ENCODE measurements around the gene TFPI. TPM values are rescaled to one million over a fixed set of nuclear protein-coding genes. Genes with fewer than 3 reads are reported as not detected.

Gene TFPI
- total and polyA plus RNA-seq, 2 experiments from 2014 or later: 79.9 to 122 TPM

DNA sequence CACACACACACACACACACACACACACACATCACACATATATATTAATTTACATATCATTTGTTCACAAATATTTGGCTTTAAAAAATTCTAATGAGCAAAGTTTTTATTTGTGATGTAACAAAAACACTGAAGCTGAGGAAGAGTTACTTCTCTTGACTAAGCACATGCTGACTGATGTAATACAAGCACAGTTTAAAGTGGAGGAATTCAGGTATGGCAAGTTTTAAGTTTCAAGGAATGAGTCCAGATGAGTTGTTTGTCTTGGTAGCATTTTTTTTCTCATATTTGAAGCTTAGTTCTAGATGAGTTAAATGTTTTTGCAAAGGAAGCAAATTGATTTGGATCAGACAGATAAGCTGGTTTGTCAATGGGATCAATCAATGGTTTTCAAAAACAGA is 86.0 kb downstream of the TFPI start:
- Histone ChIP-seq H3K9me3 (ENCODE audit: low read depth) (no peaks in the 10 kb centered on the region), H3K36me3 (replicated peaks; ENCODE audit: insufficient read depth, low read depth) (no peaks in the 10 kb centered on the region), H2AFZ (no peak overlapping the region), H3K4me2 (no peak overlapping the region), H3K27ac (no peak overlapping the region), H3K4me3 (no peak overlapping the region), H3K9me2 (replicated peaks; ENCODE audit: insufficient read depth) (no peaks in the 10 kb centered on the region), H4K20me1 (ENCODE audit: insufficient read depth, poor library complexity, severe bottlenecking) (no peaks in the 10 kb centered on the region), H3K4me1 (ENCODE audit: insufficient read depth) (no peaks in the 10 kb centered on the region), H3K79me2 (no peaks in the 10 kb centered on the region), H3K27me3 (no peaks in the 10 kb centered on the region)
- no peak for DNase-seq (ENCODE audit: low spot score)
- TF ChIP-seq, protein P1, sequence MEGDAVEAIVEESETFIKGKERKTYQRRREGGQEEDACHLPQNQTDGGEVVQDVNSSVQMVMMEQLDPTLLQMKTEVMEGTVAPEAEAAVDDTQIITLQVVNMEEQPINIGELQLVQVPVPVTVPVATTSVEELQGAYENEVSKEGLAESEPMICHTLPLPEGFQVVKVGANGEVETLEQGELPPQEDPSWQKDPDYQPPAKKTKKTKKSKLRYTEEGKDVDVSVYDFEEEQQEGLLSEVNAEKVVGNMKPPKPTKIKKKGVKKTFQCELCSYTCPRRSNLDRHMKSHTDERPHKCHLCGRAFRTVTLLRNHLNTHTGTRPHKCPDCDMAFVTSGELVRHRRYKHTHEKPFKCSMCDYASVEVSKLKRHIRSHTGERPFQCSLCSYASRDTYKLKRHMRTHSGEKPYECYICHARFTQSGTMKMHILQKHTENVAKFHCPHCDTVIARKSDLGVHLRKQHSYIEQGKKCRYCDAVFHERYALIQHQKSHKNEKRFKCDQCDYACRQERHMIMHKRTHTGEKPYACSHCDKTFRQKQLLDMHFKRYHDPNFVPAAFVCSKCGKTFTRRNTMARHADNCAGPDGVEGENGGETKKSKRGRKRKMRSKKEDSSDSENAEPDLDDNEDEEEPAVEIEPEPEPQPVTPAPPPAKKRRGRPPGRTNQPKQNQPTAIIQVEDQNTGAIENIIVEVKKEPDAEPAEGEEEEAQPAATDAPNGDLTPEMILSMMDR (IDR thresholded peaks at IDR 0.05; ENCODE audit: poor library complexity): no peak
- no peak for TF ChIP-seq EZH2 (IDR thresholded peaks at IDR 0.05; ENCODE audit: borderline replicate concordance)
- no peak for TF ChIP-seq EZH2phosphoT487 (IDR thresholded peaks at IDR 0.05; ENCODE audit: low read depth, severe bottlenecking, unreplicated experiment)

DNA sequence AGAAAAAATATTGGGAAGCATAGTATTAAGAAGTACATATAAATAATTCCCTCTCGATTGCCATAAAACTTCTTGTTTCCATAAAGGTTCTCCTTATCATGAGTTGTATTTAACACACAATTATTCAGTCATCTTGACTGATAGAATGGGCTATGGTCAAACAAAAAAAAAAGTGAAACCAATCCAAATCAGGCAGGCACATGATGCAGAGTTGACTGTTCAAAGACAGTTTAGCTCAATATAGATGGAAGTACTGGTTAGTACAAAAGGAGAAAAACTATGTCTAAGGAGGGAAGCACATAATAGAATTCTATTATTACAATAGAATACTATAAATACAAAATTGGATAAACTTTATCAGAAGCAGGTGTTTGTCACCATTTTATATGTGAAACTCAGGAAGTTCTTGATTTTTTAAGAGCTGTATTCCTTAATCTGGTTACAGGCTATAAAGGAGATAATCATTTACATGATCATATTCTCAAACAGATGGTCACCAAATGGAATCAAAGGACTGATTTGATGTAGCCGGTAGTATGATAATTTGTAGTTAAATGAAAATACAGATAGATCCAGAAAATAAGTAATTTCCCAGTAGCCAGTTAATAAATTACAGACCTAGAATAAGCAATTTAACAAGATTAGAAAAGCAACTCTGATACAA is 88.0 kb downstream of the TFPI start:
- no peaks in the 10 kb centered on the region for H4K20me1 ChIP-seq (ENCODE audit: insufficient read depth, poor library complexity, severe bottlenecking)
- no peaks in the 10 kb centered on the region for H3K9me3 ChIP-seq (ENCODE audit: low read depth)
- no peak overlapping the region for H3K27ac ChIP-seq
- 68% methylated on average over 2 of the region's 2 CpGs for whole genome bisulfite sequencing (ENCODE audit: low lambda C conversion rate, missing lambda C conversion rate)
- H3K36me3 ChIP-seq (replicated peaks; ENCODE audit: insufficient read depth, low read depth): no peaks in the 10 kb centered on the region
- H3K9me2 ChIP-seq (replicated peaks; ENCODE audit: insufficient read depth): no peaks in the 10 kb centered on the region
- no peaks in the 10 kb centered on the region for H3K4me1 ChIP-seq (ENCODE audit: insufficient read depth)
- TF ChIP-seq EZH2phosphoT487 (IDR thresholded peaks at IDR 0.05; ENCODE audit: low read depth, severe bottlenecking, unreplicated experiment): no peak
- no peak for TF ChIP-seq EZH2 (IDR thresholded peaks at IDR 0.05; ENCODE audit: borderline replicate concordance)
- TF ChIP-seq, protein P1 (IDR thresholded peaks at IDR 0.05; ENCODE audit: poor library complexity): no peak
- DNase-seq (ENCODE audit: low spot score): no peak
- H2AFZ ChIP-seq: no peak overlapping the region
- H3K4me3 ChIP-seq: no peak overlapping the region
- H3K27me3 ChIP-seq: no peaks in the 10 kb centered on the region
- H3K4me2 ChIP-seq: no peak overlapping the region
- H3K79me2 ChIP-seq: no peaks in the 10 kb centered on the region

GRCh38 chr2:187462839-187463238 is 91.4 kb downstream of the TFPI start:
- Histone ChIP-seq H3K27ac (no peak overlapping the region), H4K20me1 (ENCODE audit: insufficient read depth, poor library complexity, severe bottlenecking) (no peaks in the 10 kb centered on the region), H3K4me2 (no peak overlapping the region), H3K9me2 (replicated peaks; ENCODE audit: insufficient read depth) (no peaks in the 10 kb centered on the region), H3K36me3 (replicated peaks; ENCODE audit: insufficient read depth, low read depth) (no peaks in the 10 kb centered on the region), H3K4me1 (ENCODE audit: insufficient read depth) (no peaks in the 10 kb centered on the region), H3K79me2 (no peaks in the 10 kb centered on the region), H3K9me3 (ENCODE audit: low read depth) (no peaks in the 10 kb centered on the region), H3K27me3 (no peaks in the 10 kb centered on the region), H3K4me3 (no peak overlapping the region), H2AFZ (no peak overlapping the region)
- 31% methylated on average over 4 of the region's 4 CpGs for WGBS (ENCODE audit: low lambda C conversion rate, missing lambda C conversion rate)
- no peak for TF ChIP-seq EZH2 (IDR thresholded peaks at IDR 0.05; ENCODE audit: borderline replicate concordance)
- TF ChIP-seq, protein P1 (IDR thresholded peaks at IDR 0.05; ENCODE audit: poor library complexity): no peak
- TF ChIP-seq EZH2phosphoT487 (IDR thresholded peaks at IDR 0.05; ENCODE audit: low read depth, severe bottlenecking, unreplicated experiment): no peak
- DNase-seq (ENCODE audit: low spot score): no peak

Data from hepatocyte (in vitro differentiated cells).